HG03469 (cell line): ENCODE measurements around the gene RAB10.
"Not testable (repeated sequence)": the region's sequence is repeated elsewhere in the genome, so short reads cannot be mapped to it uniquely, and the experiment has no call there.

Source experiments
- ATAC-seq: cut with Tn5 transposase; IDR thresholded peaks from one replicate; pipeline ENCODE4 v1.9.1; 2021; ENCODE audit warnings: mild to moderate bottlenecking, moderate library complexity, moderate number of reproducible peaks; ENCODE audit not compliant: unreplicated experiment

The RAB10 gene

GRCh38 chr2:26086779-26087178 is 52.9 kb downstream of the RAB10 start:
- ATAC-seq = no peak

GRCh38 chr2:26088038-26088643 is 54.3 kb downstream of the RAB10 start:
- no peak for ATAC-seq

- ATAC-seq = not testable (repeated sequence)
Observed at GRCh38 chr2:26088931-26089330, 55.0 kb downstream of the RAB10 start.

GRCh38 chr2:26089337-26089736 is 55.5 kb downstream of the RAB10 start:
- ATAC-seq = no peak

- no peak for ATAC-seq
Observed at GRCh38 chr2:26095758-26096157, 61.9 kb downstream of the RAB10 start.

GRCh38 chr2:26099933-26100332 is 66.0 kb downstream of the RAB10 start:
- no peak for ATAC-seq

- ATAC-seq = no peak
Observed at GRCh38 chr2:26100384-26100783, 66.5 kb downstream of the RAB10 start.

- no peak for ATAC-seq
Observed at GRCh38 chr2:26103752-26104151, 69.9 kb downstream of the RAB10 start.

- ATAC-seq = not testable (repeated sequence)
Observed at GRCh38 chr2:26108701-26109100, 74.8 kb downstream of the RAB10 start.

- ATAC-seq = no peak
Observed at GRCh38 chr2:26112201-26112600, 78.3 kb downstream of the RAB10 start.

- ATAC-seq = no peak
Observed at GRCh38 chr2:26114151-26114550, 80.3 kb downstream of the RAB10 start.

- no peak for ATAC-seq
Observed at GRCh38 chr2:26118682-26119081, 84.8 kb downstream of the RAB10 start.

- ATAC-seq = no peak
Observed at GRCh38 chr2:26119521-26119920, 85.6 kb downstream of the RAB10 start.

- ATAC-seq = no peak
Observed at GRCh38 chr2:26122630-26123029, 88.7 kb downstream of the RAB10 start.

- no peak for ATAC-seq
Observed at GRCh38 chr2:26123426-26123825, 89.5 kb downstream of the RAB10 start.

GRCh38 chr2:26126074-26126473 is 92.2 kb downstream of the RAB10 start:
- no peak for ATAC-seq

- ATAC-seq = no peak
Observed at GRCh38 chr2:26128176-26128575, 94.3 kb downstream of the RAB10 start.

- no peak for ATAC-seq
Observed at GRCh38 chr2:26130763-26131162, 96.9 kb downstream of the RAB10 start.

- ATAC-seq = no peak
Observed at GRCh38 chr2:26136451-26136850, 102.6 kb downstream of the RAB10 start.

GRCh38 chr2:26139269-26140183 is 105.6 kb downstream of the RAB10 start:
- no peak for ATAC-seq

GRCh38 chr2:26141145-26141769 is 107.4 kb downstream of the RAB10 start:
- ATAC-seq = no peak

- ATAC-seq = no peak
Observed at GRCh38 chr2:26144031-26144430, 110.1 kb downstream of the RAB10 start.
